A549 (cell line): ENCODE results near the gene CHAF1B. TPM values are rescaled to one million over a fixed set of nuclear protein-coding genes. Genes with fewer than 3 reads are reported as not detected.

Experiments used
- ATAC-seq, 2 experiments: fragments of 200-7000 bp in 1 of 2; fragments of >200 bp in 1 of 2; cut with Nextera tagmentation in 1 of 2; cut with Tn5 transposase in 1 of 2; 3 replicates each; pipeline versions ENCODE4 v1.8.0 to v1.9.1; 2018 to 2020; ENCODE audit warnings: mild to moderate bottlenecking in 1 of 2, moderate library complexity in 1 of 2
- CTCF ChIA-PET: fragments of 300-600 bp; sonication (Branson Sonifier 250); formaldehyde crosslinking; extraction: SDS; loops from one replicate; lab custom pipeline; 2021; ENCODE audit warnings: antibody characterized with exemption, inconsistent platforms; lab: Yijun Ruan, JAX
- POLR2A ChIA-PET: fragments of 350-600 bp; formaldehyde crosslinking; extraction: SDS; loops from one replicate; lab custom pipeline; 2021; ENCODE audit warnings: antibody characterized with exemption, inconsistent platforms; lab: Yijun Ruan, JAX
- DNase-seq, 2 experiments: peaks; one replicate each; pipeline versions ENCODE4 v3.0.0 to v3.0.0-alpha.2; 2011 to 2016; ENCODE audit warnings: low read depth in 1 of 2, low spot score in 1 of 2
- FAIRE-seq: peaks from 2 replicates; lab custom pipeline; 2011; peaks lifted over from hg19 to GRCh38; lab: Jason Lieb, UNC
- H3K27ac ChIP-seq, 2 experiments: fragments of >200 bp; sonication (Bioruptor Twin); formaldehyde crosslinking; 3 replicates each; pipeline ENCODE4 v1.5.1; 2016 to 2017
- H3K4me1 ChIP-seq: fragments of >200 bp; sonication (Bioruptor Twin); formaldehyde crosslinking; 3 replicates; pipeline ENCODE4 v1.6.1; 2016
- H3K4me2 ChIP-seq: fragments of >200 bp; sonication (Bioruptor Twin); formaldehyde crosslinking; 3 replicates; pipeline ENCODE4 v1.6.1; 2016
- H3K4me3 ChIP-seq: fragments of >200 bp; sonication (Bioruptor Twin); formaldehyde crosslinking; 3 replicates; pipeline ENCODE4 v1.5.1; 2016
- H3K9me3 ChIP-seq: fragments of >200 bp; sonication (Bioruptor Twin); formaldehyde crosslinking; 3 replicates; pipeline ENCODE4 v1.6.1; 2016
- BHLHE40 ChIP-seq: IDR thresholded peaks from 2 replicates; pipeline ENCODE4 v1.6.1; 2012; ENCODE audit warnings: low read depth, low read length, inconsistent platforms
- CHD4 ChIP-seq: fragments of 200-600 bp; sonication (generic); IDR thresholded peaks from 2 replicates; pipeline ENCODE4 v1.6.1; 2016; ENCODE audit warnings: antibody characterized with exemption, mild to moderate bottlenecking, borderline replicate concordance
- EHF ChIP-seq: fragments of 250-450 bp; sonication (Bioruptor Pico); IDR thresholded peaks from 2 replicates; pipeline ENCODE4 v1.5.0; 2020; ENCODE audit warnings: mild to moderate bottlenecking
- EP300 ChIP-seq, 2 experiments: fragments of >200 bp; sonication (Bioruptor Twin); formaldehyde crosslinking; IDR thresholded peaks; 2 replicates in 1 of 2; 3 replicates in 1 of 2; pipeline ENCODE4 v1.6.1; 2016 to 2017
- ESRRA ChIP-seq: fragments of 150-350 bp; IDR thresholded peaks from 2 replicates; pipeline ENCODE4 v1.6.1; 2014; ENCODE audit warnings: mild to moderate bottlenecking, low read length, borderline replicate concordance
- HDAC2 ChIP-seq: fragments of 200-600 bp; sonication (generic); IDR thresholded peaks from 2 replicates; pipeline ENCODE4 v1.6.1; 2016
- JUN ChIP-seq, 2 experiments: fragments of >200 bp; sonication (Bioruptor Twin); formaldehyde crosslinking; IDR thresholded peaks; 2 replicates in 1 of 2; 3 replicates in 1 of 2; pipeline ENCODE4 v1.6.1; 2016 to 2017
- JUNB ChIP-seq: fragments of >200 bp; sonication (Bioruptor Twin); formaldehyde crosslinking; IDR thresholded peaks from 2 replicates; pipeline ENCODE4 v1.6.1; 2016
- MYC ChIP-seq: IDR thresholded peaks from 2 replicates; pipeline ENCODE4 v1.6.1; 2012; ENCODE audit warnings: mild to moderate bottlenecking, inconsistent platforms, low read length, improper control_type of control experiment, borderline replicate concordance
- NFE2L2 ChIP-seq: fragments of 150-350 bp; conservative IDR thresholded peaks from 2 replicates; pipeline ENCODE4 v1.6.1; 2014; ENCODE audit warnings: low read length
- NPAS2 ChIP-seq: fragments of 250-450 bp; sonication (Bioruptor Pico); IDR thresholded peaks from 2 replicates; pipeline ENCODE4 v1.8.0; 2022; ENCODE audit warnings: mild to moderate bottlenecking, moderate library complexity, borderline replicate concordance
- TFCP2L1 ChIP-seq: fragments of 250-450 bp; sonication (Bioruptor Pico); IDR thresholded peaks from 2 replicates; pipeline ENCODE4 v1.5.0; 2021; ENCODE audit warnings: mild to moderate bottlenecking
- WGBS: methylation state at CpG from one replicate; pipeline ENCODE4 v1.1.6; 2017; ENCODE audit errors: missing lambda C conversion rate; 5-methylcytosine and 5-hydroxymethylcytosine counted together
- polyA plus RNA-seq, 4 experiments: library from polyadenylated mRNA; depleted of rRNA in 3 of 4; stranded (reverse); fragments of >200 nt; fragmentation: RNase III in 1 of 4; extraction: RNeasy Plus Mini Kit Qiagen cat#74134 plus additional on column Dnase treatment in 1 of 4; gene quantifications; 2 replicates in 3 of 4; 3 replicates in 1 of 4; pipeline ENCODE4 v1.2.3, GENCODE V29; 2011 to 2017
- TF ChIP-seq, protein P1 (sequence below): fragments of >200 bp; sonication (Bioruptor Twin); formaldehyde crosslinking; IDR thresholded peaks from 3 replicates; pipeline ENCODE4 v1.6.1; 2016
- TF ChIP-seq, protein P2 (sequence below): fragments of 250-450 bp; sonication (Bioruptor Pico); IDR thresholded peaks from 2 replicates; pipeline ENCODE4 v1.5.0; 2020; ENCODE audit warnings: low read depth, mild to moderate bottlenecking, moderate library complexity
- TF ChIP-seq, protein P3 (sequence below): fragments of >200 bp; sonication (Bioruptor Twin); formaldehyde crosslinking; IDR thresholded peaks from 2 replicates; pipeline ENCODE4 v1.6.1; 2016
- TF ChIP-seq, protein P4 (sequence below): fragments of 200-600 bp; sonication (generic); IDR thresholded peaks from 2 replicates; pipeline ENCODE4 v1.6.1; 2016; ENCODE audit warnings: antibody characterized with exemption, mild to moderate bottlenecking, moderate library complexity
- TF ChIP-seq, protein P5 (sequence below): IDR thresholded peaks from 2 replicates; pipeline ENCODE4 v1.6.1; 2012

Gene CHAF1B
- polyA plus RNA-seq, 2 of the 4 experiments (the other 2 are of a cell fraction): 13.3 to 16.9 TPM

DNA sequence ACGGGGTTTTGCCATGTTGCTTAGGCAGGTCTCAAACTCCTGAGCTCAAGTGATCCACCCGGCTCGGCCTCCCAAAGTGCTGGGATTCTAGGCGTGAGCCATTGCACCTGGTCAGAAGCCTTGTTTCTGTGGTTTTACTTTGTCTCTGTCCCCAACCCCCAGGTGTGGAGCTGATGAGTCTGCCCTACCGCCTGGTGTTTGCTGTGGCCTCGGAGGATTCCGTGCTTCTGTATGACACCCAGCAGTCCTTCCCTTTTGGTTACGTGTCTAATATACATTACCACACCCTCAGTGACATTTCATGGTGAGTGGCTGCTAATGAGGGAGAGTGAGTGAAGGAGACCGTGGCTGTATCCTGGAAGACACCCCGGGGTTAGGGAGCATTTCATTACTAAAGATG is 26.1 kb downstream of the CHAF1B start (continued):
- TF ChIP-seq ESRRA: no peak

DNA sequence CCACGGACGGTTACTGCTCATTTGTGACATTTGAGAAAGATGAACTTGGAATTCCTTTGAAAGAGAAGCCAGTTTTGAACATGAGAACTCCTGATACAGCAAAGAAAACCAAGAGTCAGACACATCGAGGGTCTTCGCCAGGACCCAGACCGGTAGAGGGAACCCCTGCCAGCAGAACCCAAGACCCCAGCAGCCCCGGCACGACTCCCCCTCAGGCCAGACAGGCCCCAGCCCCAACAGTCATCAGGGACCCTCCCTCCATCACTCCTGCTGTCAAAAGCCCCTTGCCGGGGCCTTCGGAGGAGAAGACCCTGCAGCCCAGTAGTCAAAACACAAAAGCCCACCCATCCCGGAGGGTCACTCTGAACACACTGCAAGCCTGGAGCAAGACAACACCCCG is 27.7 kb downstream of the CHAF1B start:
- POLR2A ChIA-PET: no interaction called here
- FAIRE-seq (no peak), DNase-seq (no peak), ATAC-seq (no peak)
- TF ChIP-seq NFE2L2: no peak
- 97% methylated on average over 5 of the region's 11 CpGs for WGBS
- CTCF ChIA-PET: no interaction called here
- Histone ChIP-seq H3K4me3 (no peak overlapping the region), H3K9me3 (no peaks in the 10 kb centered on the region), H3K27ac (no peak overlapping the region), H3K4me2 (no peak overlapping the region), H3K4me1 (no peaks in the 10 kb centered on the region; the same call in 2 of the 3 replicates)

DNA sequence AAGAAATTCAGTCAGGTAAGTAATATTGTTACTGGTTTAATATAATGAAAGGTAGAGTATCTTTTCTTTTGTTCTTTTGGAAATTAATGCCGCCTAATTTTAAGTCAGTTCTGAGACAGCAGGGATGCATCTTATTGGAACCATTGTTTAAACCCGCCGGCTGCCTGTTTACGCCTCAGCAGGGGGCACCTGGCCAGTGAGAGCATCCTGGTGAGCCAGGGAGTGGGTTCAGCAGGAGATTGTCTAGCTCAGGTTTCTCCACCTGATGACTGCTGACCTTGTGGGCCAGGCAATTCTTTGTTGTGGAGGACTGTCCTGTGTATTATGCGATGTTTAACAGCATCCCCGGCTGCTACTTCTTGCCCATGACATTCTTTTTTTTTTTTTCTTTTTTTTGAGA is 30.2 kb downstream of the CHAF1B start:
- H3K9me3 ChIP-seq: no peaks in the 10 kb centered on the region
- ATAC-seq: no peak
- H3K4me3 ChIP-seq: no peak overlapping the region
- 91% methylated on average over 6 of the region's 6 CpGs for WGBS
- no peak overlapping the region for H3K4me2 ChIP-seq
- CTCF ChIA-PET: interaction anchor here (0.6 to 0.9 kb wide), 3 partner anchors 12 to 322 kb away, joined by 3 to 4 read pairs (median 3); no protein-coding TSS in a partner anchor
- no peak for TF ChIP-seq BHLHE40
- TF ChIP-seq, all 56 proteins: peak for 0
- no peak for DNase-seq
- no peak overlapping the region for H3K27ac ChIP-seq
- POLR2A ChIA-PET: no interaction called here
- H3K4me1 ChIP-seq: 0 out of 3 replicates have a peak, but pooled peaks cover 3% of the 10 kb centered on the region
- no peak for FAIRE-seq

DNA sequence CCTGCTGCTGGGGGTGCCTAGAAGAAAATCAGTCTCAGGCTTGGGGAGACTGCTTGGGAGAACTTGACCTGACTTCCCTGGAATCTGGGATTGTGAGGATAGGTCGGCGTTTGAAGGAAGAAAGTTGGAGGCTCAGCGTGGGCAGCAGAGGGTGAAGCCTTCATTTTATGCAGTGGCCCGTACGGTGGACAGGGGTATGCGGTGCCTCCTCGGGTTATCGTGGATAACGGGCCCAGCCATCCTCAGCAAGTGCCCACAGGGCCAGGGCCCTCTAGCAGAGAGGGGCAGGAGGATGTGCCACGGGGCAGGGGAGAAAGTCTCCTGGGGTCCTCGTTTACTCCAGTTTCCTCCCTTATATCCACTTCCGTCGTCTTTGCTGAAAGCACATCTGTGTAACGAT is 34.0 kb downstream of the CHAF1B start:
- no peak overlapping the region for H3K4me2 ChIP-seq
- FAIRE-seq: no peak

More for the DNA sequence above, 34.0 kb downstream of the CHAF1B start:
- Histone ChIP-seq H3K4me1 (peaks cover 13% of the 10 kb centered on the region), H3K27ac (no peak overlapping the region), H3K9me3 (no peaks in the 10 kb centered on the region), H3K4me3 (no peak overlapping the region)
- WGBS: 83% methylated on average over 14 of the region's 14 CpGs
- ATAC-seq: no peak
- ChIA-PET POLR2A (no interaction called here), CTCF (interaction anchor here (0.6 to 2.1 kb wide), 19 partner anchors 10 to 571 kb away, joined by 3 to 16 read pairs (median 4); no protein-coding TSS in a partner anchor)
- TF ChIP-seq, protein P1, sequence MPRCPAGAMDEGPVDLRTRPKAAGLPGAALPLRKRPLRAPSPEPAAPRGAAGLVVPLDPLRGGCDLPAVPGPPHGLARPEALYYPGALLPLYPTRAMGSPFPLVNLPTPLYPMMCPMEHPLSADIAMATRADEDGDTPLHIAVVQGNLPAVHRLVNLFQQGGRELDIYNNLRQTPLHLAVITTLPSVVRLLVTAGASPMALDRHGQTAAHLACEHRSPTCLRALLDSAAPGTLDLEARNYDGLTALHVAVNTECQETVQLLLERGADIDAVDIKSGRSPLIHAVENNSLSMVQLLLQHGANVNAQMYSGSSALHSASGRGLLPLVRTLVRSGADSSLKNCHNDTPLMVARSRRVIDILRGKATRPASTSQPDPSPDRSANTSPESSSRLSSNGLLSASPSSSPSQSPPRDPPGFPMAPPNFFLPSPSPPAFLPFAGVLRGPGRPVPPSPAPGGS: no peak
- no peak for TF ChIP-seq JUNB
- TF ChIP-seq TFCP2L1 (CRISPR knock-in tag): no peak
- no peak for TF ChIP-seq ESRRA
- TF ChIP-seq EP300 (IDR thresholded peaks at IDR 0.05): no peak
- TF ChIP-seq NPAS2 (CRISPR knock-in tag): no peak
- no peak for TF ChIP-seq JUN (IDR thresholded peaks at IDR 0.05)
- TF ChIP-seq BHLHE40: no peak
- TF ChIP-seq, protein P2, sequence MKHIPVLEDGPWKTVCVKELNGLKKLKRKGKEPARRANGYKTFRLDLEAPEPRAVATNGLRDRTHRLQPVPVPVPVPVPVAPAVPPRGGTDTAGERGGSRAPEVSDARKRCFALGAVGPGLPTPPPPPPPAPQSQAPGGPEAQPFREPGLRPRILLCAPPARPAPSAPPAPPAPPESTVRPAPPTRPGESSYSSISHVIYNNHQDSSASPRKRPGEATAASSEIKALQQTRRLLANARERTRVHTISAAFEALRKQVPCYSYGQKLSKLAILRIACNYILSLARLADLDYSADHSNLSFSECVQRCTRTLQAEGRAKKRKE (CRISPR knock-in tag): no peak
- TF ChIP-seq, protein P3, sequence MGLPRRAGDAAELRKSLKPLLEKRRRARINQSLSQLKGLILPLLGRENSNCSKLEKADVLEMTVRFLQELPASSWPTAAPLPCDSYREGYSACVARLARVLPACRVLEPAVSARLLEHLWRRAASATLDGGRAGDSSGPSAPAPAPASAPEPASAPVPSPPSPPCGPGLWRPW: no peak
- TF ChIP-seq, protein P4, sequence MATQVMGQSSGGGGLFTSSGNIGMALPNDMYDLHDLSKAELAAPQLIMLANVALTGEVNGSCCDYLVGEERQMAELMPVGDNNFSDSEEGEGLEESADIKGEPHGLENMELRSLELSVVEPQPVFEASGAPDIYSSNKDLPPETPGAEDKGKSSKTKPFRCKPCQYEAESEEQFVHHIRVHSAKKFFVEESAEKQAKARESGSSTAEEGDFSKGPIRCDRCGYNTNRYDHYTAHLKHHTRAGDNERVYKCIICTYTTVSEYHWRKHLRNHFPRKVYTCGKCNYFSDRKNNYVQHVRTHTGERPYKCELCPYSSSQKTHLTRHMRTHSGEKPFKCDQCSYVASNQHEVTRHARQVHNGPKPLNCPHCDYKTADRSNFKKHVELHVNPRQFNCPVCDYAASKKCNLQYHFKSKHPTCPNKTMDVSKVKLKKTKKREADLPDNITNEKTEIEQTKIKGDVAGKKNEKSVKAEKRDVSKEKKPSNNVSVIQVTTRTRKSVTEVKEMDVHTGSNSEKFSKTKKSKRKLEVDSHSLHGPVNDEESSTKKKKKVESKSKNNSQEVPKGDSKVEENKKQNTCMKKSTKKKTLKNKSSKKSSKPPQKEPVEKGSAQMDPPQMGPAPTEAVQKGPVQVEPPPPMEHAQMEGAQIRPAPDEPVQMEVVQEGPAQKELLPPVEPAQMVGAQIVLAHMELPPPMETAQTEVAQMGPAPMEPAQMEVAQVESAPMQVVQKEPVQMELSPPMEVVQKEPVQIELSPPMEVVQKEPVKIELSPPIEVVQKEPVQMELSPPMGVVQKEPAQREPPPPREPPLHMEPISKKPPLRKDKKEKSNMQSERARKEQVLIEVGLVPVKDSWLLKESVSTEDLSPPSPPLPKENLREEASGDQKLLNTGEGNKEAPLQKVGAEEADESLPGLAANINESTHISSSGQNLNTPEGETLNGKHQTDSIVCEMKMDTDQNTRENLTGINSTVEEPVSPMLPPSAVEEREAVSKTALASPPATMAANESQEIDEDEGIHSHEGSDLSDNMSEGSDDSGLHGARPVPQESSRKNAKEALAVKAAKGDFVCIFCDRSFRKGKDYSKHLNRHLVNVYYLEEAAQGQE: no peak
- no peak for TF ChIP-seq NFE2L2
- TF ChIP-seq, protein P5, sequence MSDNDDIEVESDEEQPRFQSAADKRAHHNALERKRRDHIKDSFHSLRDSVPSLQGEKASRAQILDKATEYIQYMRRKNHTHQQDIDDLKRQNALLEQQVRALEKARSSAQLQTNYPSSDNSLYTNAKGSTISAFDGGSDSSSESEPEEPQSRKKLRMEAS: no peak
- TF ChIP-seq MYC: no peak
- TF ChIP-seq EHF (CRISPR knock-in tag): no peak
- TF ChIP-seq CHD4: no peak
- no peak for TF ChIP-seq HDAC2
- no peak for DNase-seq
